Stimulated activated naive B cell treated with anti-CD40 and anti-IgM and Interleukin-4, amounts not matched to agents 10 μg/mL and 1 μg/mL and 100 μg/mL, for 72 hours (primary cell): ENCODE measurements around the gene CMIP.

Experiments
- ATAC-seq, 2 donors: fragments of 150-1000 bp; cut with Tn5 transposase; replicated peaks; 2 replicates each; pipeline ENCODE4 v1.10.0; 2021; ENCODE audit warnings: moderate library complexity in 1 of 2
- DNase-seq: peaks from one replicate; pipeline ENCODE4 v3.0.0; 2021
- H3K27ac Mint-ChIP-seq: one replicate; pipeline ENCODE4 v1.8.0; 2022; ENCODE audit warnings: mild to moderate bottlenecking, mixed read lengths
- H3K27me3 Mint-ChIP-seq, 2 donors: one replicate each; pipeline ENCODE4 v1.8.0; 2022; ENCODE audit warnings: mixed read lengths in 2 of 2
- H3K36me3 Mint-ChIP-seq, 2 donors: one replicate each; pipeline ENCODE4 v1.8.0; 2022; ENCODE audit warnings: mixed read lengths in 2 of 2, mild to moderate bottlenecking in 1 of 2
- H3K4me1 Mint-ChIP-seq, 2 donors: one replicate each; pipeline ENCODE4 v1.8.0; 2022; ENCODE audit warnings: mixed read lengths in 2 of 2, mild to moderate bottlenecking in 1 of 2
- H3K4me3 Mint-ChIP-seq, 2 donors: one replicate each; pipeline ENCODE4 v1.8.0; 2022; ENCODE audit warnings: mild to moderate bottlenecking in 2 of 2, mixed read lengths in 2 of 2, moderate library complexity in 1 of 2
- H3K9me3 Mint-ChIP-seq, 2 donors: one replicate each; pipeline ENCODE4 v1.8.0; 2022; ENCODE audit warnings: mixed read lengths in 2 of 2, mild to moderate bottlenecking in 1 of 2

CMIP gene

GRCh38 chr16:81480606-81481206, 36.1 kb downstream of the CMIP start:
- peak overlapping the region; percentile 96 for H3K27ac Mint-ChIP-seq
- H3K9me3 Mint-ChIP-seq = peaks cover 3 to 5% of the 10 kb centered on the region in 2 donors
- peaks cover 34 to 35% of the 10 kb centered on the region in 2 donors for H3K36me3 Mint-ChIP-seq
- H3K4me3 Mint-ChIP-seq = peak overlapping the region; percentile 68
- no peaks in the 10 kb centered on the region for H3K27me3 Mint-ChIP-seq
- DNase-seq (no peak), ATAC-seq (peak; percentile 0 to 4)
- peaks cover 72 to 90% of the 10 kb centered on the region in 2 donors for H3K4me1 Mint-ChIP-seq

GRCh38 chr16:81481207-81481821, 36.7 kb downstream of the CMIP start:
- peaks cover 31 to 33% of the 10 kb centered on the region in 2 donors for H3K36me3 Mint-ChIP-seq
- peak overlapping the region; percentile 96 for H3K27ac Mint-ChIP-seq
- DNase-seq = peak; percentile 90
- peak overlapping the region; percentile 68 for H3K4me3 Mint-ChIP-seq
- H3K4me1 Mint-ChIP-seq = peaks cover 67 to 87% of the 10 kb centered on the region in 2 donors
- ATAC-seq = peak; percentile 90 to 92
- H3K9me3 Mint-ChIP-seq = peaks cover 3 to 5% of the 10 kb centered on the region in 2 donors
- H3K27me3 Mint-ChIP-seq = no peaks in the 10 kb centered on the region

- DNase-seq (no peak), ATAC-seq (no peak)
- H3K27ac Mint-ChIP-seq = peak overlapping the region; percentile 96
- H3K36me3 Mint-ChIP-seq = peaks cover 21 to 25% of the 10 kb centered on the region in 2 donors
- peaks cover 3 to 5% of the 10 kb centered on the region in 2 donors for H3K9me3 Mint-ChIP-seq
- peak overlapping the region; percentile 61 to 68 for H3K4me3 Mint-ChIP-seq
- no peaks in the 10 kb centered on the region for H3K27me3 Mint-ChIP-seq
- H3K4me1 Mint-ChIP-seq = peaks cover 59 to 75% of the 10 kb centered on the region in 2 donors
Measured at GRCh38 chr16:81482329-81483063, 37.9 kb downstream of the CMIP start.

- peak overlapping the region; percentile 96 for H3K27ac Mint-ChIP-seq
- H3K4me1 Mint-ChIP-seq = peaks cover 54 to 75% of the 10 kb centered on the region in 2 donors
- H3K4me3 Mint-ChIP-seq = peak overlapping the region in 1 of 2 donors; percentile 8
- ATAC-seq = no peak
- H3K36me3 Mint-ChIP-seq = peaks cover 21 to 25% of the 10 kb centered on the region in 2 donors
- H3K27me3 Mint-ChIP-seq = no peaks in the 10 kb centered on the region
- H3K9me3 Mint-ChIP-seq = peaks cover 3 to 5% of the 10 kb centered on the region in 2 donors
- no peak for DNase-seq
Measured at GRCh38 chr16:81483064-81483969, 38.7 kb downstream of the CMIP start.

- Mint-ChIP-seq H3K36me3 (peaks cover 21 to 29% of the 10 kb centered on the region in 2 donors), H3K27me3 (no peaks in the 10 kb centered on the region), H3K4me1 (peaks cover 54 to 75% of the 10 kb centered on the region in 2 donors), H3K9me3 (peaks cover 3 to 5% of the 10 kb centered on the region in 2 donors), H3K4me3 (no peak overlapping the region), H3K27ac (no peak overlapping the region)
- DNase-seq (no peak), ATAC-seq (no peak)
Measured at GRCh38 chr16:81483970-81484595, 39.5 kb downstream of the CMIP start.

GRCh38 chr16:81484908-81485624, 40.5 kb downstream of the CMIP start:
- DNase-seq = no peak
- Mint-ChIP-seq H3K27me3 (no peaks in the 10 kb centered on the region), H3K4me1 (peaks cover 54 to 75% of the 10 kb centered on the region in 2 donors), H3K36me3 (peaks cover 17 to 32% of the 10 kb centered on the region in 2 donors), H3K4me3 (no peak overlapping the region), H3K27ac (no peak overlapping the region), H3K9me3 (peaks cover 3 to 5% of the 10 kb centered on the region in 2 donors)
- no peak for ATAC-seq

GRCh38 chr16:81485824-81486539, 41.4 kb downstream of the CMIP start:
- H3K9me3 Mint-ChIP-seq = peaks cover 3 to 5% of the 10 kb centered on the region in 2 donors
- H3K4me3 Mint-ChIP-seq = no peak overlapping the region
- no peaks in the 10 kb centered on the region for H3K27me3 Mint-ChIP-seq
- no peak overlapping the region for H3K27ac Mint-ChIP-seq
- H3K4me1 Mint-ChIP-seq = peaks cover 53 to 75% of the 10 kb centered on the region in 2 donors
- peaks cover 23 to 34% of the 10 kb centered on the region in 2 donors for H3K36me3 Mint-ChIP-seq
- DNase-seq (no peak), ATAC-seq (no peak)

- ATAC-seq (no peak), DNase-seq (no peak)
- peaks cover 3 to 5% of the 10 kb centered on the region in 2 donors for H3K9me3 Mint-ChIP-seq
- H3K4me1 Mint-ChIP-seq = peaks cover 48 to 75% of the 10 kb centered on the region in 2 donors
- H3K27me3 Mint-ChIP-seq = no peaks in the 10 kb centered on the region
- peaks cover 23 to 35% of the 10 kb centered on the region in 2 donors for H3K36me3 Mint-ChIP-seq
- peak overlapping the region; percentile 25 for H3K27ac Mint-ChIP-seq
- no peak overlapping the region for H3K4me3 Mint-ChIP-seq
Measured at GRCh38 chr16:81486540-81487061, 42.0 kb downstream of the CMIP start.

GRCh38 chr16:81487301-81487720, 42.7 kb downstream of the CMIP start:
- no peaks in the 10 kb centered on the region for H3K27me3 Mint-ChIP-seq
- DNase-seq (no peak), ATAC-seq (no peak)
- H3K4me1 Mint-ChIP-seq = peaks cover 52 to 75% of the 10 kb centered on the region in 2 donors
- peaks cover 1 to 5% of the 10 kb centered on the region in 2 donors for H3K9me3 Mint-ChIP-seq
- no peak overlapping the region for H3K27ac Mint-ChIP-seq
- no peak overlapping the region for H3K4me3 Mint-ChIP-seq
- peaks cover 22 to 38% of the 10 kb centered on the region in 2 donors for H3K36me3 Mint-ChIP-seq

GRCh38 chr16:81488687-81489411, 44.2 kb downstream of the CMIP start:
- peaks cover 49 to 75% of the 10 kb centered on the region in 2 donors for H3K4me1 Mint-ChIP-seq
- no peaks in the 10 kb centered on the region for H3K27me3 Mint-ChIP-seq
- H3K9me3 Mint-ChIP-seq = no peaks in the 10 kb centered on the region
- H3K36me3 Mint-ChIP-seq = peaks cover 15 to 26% of the 10 kb centered on the region in 2 donors
- peak overlapping the region in 1 of 2 donors; percentile 39 for H3K4me3 Mint-ChIP-seq
- DNase-seq (no peak), ATAC-seq (no peak)
- peak overlapping the region; percentile 80 for H3K27ac Mint-ChIP-seq

- no peaks in the 10 kb centered on the region for H3K27me3 Mint-ChIP-seq
- ATAC-seq (peak; percentile 94), DNase-seq (peak; percentile 46)
- peak overlapping the region; percentile 78 for H3K27ac Mint-ChIP-seq
- H3K4me1 Mint-ChIP-seq = peaks cover 53 to 79% of the 10 kb centered on the region in 2 donors
- H3K4me3 Mint-ChIP-seq = peak overlapping the region; percentile 32 to 48
- H3K36me3 Mint-ChIP-seq = peaks cover 15 to 26% of the 10 kb centered on the region in 2 donors
- no peaks in the 10 kb centered on the region for H3K9me3 Mint-ChIP-seq
Measured at GRCh38 chr16:81489547-81490267, 45.1 kb downstream of the CMIP start.
